Measurements from ENCODE around the gene CCDC169. TPM values are rescaled to one million over a fixed set of nuclear protein-coding genes. Genes with fewer than 3 reads are reported as not detected.
"Not testable (repeated sequence)": the region's sequence is repeated elsewhere in the genome, so short reads cannot be mapped to it uniquely, and the experiment has no call there.

Gene CCDC169
- total RNA-seq, 6 donors from 2014 or later = 0.20 to 0.74 (median 0.26) TPM; not detected in 3

DNA sequence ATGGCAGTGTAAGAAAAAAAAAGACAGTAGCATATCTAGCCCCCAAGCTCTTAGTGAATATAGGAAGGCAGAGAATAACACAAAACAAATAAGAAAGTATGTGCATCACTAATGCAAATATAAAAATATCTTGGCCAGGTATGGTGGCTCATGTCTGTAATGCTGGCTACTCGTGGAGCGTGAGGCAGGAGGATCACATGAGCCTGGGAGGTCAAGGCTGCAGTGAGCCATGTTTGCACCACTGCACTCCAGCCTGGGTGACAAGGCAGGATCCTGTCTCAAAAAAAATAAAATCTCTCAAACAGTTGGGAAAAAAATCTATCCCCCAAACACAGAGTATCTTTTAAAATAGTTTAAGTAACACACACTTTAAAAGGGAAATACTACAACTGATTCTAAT, 31.2 kb upstream of the CCDC169 start:
- Histone ChIP-seq H3K36me3 (peaks cover 7 to 76% (median 26%) of the 10 kb centered on the region in 4 donors), H3K27me3 (no peaks in the 10 kb centered on the region), H3K9me3 (no peaks in the 10 kb centered on the region), H3K27ac (no peak overlapping the region), H3K4me3 (no peak overlapping the region), H3K4me1 (peaks cover 0 to 16% (median 6%) of the 10 kb centered on the region in 4 donors)
- 88 to 96% methylated on average over 2 of the region's 2 CpGs for WGBS, 2 donors
- DNase-seq (no peak), ATAC-seq (ENCODE audit: low FRiP score in 2 of 2) (no peak)
- TF ChIP-seq EP300 (IDR thresholded peaks at IDR 0.05) (no peak), POLR2AphosphoS5 (IDR thresholded peaks at IDR 0.05) (no peak), POLR2A (IDR thresholded peaks at IDR 0.05) (no peak)
- TF ChIP-seq, protein P1, sequence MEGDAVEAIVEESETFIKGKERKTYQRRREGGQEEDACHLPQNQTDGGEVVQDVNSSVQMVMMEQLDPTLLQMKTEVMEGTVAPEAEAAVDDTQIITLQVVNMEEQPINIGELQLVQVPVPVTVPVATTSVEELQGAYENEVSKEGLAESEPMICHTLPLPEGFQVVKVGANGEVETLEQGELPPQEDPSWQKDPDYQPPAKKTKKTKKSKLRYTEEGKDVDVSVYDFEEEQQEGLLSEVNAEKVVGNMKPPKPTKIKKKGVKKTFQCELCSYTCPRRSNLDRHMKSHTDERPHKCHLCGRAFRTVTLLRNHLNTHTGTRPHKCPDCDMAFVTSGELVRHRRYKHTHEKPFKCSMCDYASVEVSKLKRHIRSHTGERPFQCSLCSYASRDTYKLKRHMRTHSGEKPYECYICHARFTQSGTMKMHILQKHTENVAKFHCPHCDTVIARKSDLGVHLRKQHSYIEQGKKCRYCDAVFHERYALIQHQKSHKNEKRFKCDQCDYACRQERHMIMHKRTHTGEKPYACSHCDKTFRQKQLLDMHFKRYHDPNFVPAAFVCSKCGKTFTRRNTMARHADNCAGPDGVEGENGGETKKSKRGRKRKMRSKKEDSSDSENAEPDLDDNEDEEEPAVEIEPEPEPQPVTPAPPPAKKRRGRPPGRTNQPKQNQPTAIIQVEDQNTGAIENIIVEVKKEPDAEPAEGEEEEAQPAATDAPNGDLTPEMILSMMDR (IDR thresholded peaks at IDR 0.05) = no peak

DNA sequence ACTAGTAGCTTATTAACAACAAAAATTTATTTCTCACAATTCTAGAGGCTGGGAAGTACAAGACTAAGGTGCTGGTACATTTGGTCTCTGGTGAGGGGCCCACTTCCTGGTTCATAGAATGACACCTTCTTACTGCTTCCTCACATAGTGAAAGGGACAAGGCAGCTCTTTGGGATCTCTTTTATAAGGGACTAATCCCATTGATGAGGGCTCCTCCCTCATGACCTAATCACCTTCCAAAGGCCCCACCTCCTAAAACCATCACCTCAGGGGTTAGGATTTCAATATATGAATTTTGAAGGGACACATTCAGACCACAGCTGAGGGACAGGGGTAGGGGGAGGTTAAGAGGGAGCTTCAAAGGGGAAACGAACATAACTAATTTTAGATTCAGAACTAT, 28.3 kb upstream of the CCDC169 start:
- Histone ChIP-seq H3K27me3 (no peaks in the 10 kb centered on the region), H3K4me3 (no peak overlapping the region), H3K9me3 (no peaks in the 10 kb centered on the region), H3K4me1 (no peaks in the 10 kb centered on the region), H3K27ac (no peak overlapping the region), H3K36me3 (peaks cover 7 to 91% (median 39%) of the 10 kb centered on the region in 4 donors)
- DNase-seq = no peak
- no peak for TF ChIP-seq EP300 (IDR thresholded peaks at IDR 0.05)
- TF ChIP-seq POLR2AphosphoS5 (IDR thresholded peaks at IDR 0.05) = no peak
- TF ChIP-seq, protein P1 (IDR thresholded peaks at IDR 0.05) = no peak
- no peak for TF ChIP-seq POLR2A (IDR thresholded peaks at IDR 0.05)
- WGBS, 2 donors = 81 to 93% methylated on average over 1 of the region's 1 CpG
- ATAC-seq (ENCODE audit: low FRiP score in 2 of 2) = no peak

DNA sequence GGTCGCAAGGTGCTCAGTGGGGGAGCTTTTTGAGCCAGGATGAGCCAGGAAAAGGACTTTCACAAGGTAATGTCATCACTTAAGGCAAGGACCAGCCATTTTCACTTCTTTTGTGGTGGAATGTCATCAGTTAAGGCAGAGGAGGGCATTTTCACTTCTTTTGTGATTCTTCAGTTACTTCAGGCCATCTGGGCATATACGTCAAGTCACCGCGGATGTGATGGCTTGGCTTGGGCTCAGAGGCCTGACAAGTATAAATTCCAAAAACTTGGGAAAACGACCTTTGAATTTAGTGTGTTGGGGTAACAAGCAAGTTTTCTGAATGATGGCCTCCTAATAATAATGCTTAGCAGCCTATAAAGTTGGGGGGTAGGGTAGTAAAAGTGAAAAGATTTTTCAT, 27.3 kb upstream of the CCDC169 start:
- ATAC-seq (ENCODE audit: low FRiP score in 2 of 2); H3K27ac ChIP-seq; H3K4me3 ChIP-seq; H3K4me1 ChIP-seq; DNase-seq; H3K9me3 ChIP-seq; H3K27me3 ChIP-seq: not testable (repeated sequence)
- WGBS, 2 donors = 88 to 94% methylated on average over 5 of the region's 5 CpGs
- peaks cover 7 to 80% (median 39%) of the 10 kb centered on the region in 4 donors for H3K36me3 ChIP-seq

DNA sequence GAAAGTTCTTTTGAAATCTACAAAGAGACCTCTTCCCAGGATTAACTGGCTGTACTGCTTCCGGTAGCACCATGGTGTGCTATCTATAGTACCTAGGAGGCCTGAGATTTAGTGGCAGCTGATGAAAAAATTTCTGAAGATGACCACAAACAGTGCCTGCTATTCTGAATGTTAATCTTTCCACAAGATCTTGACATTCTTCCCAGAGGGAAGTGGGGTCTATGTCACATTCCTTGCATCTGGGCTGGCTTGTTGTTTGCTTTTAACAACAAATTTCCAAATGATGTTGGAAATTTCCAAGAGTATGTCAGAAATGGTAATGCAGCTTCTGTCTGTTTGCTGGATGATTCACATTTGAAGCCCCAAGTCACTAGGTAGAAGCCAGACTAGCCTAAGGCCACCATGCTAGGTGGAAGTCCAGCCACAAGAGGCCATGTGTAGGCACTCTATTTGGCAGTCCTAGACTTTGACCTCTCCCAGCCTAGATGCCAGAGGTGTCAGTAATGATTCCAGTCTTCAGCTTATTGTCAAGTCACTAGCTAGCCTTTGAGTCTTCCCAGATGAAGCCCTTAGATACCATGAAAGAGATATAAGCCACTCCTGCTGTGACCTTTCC, 26.4 kb upstream of the CCDC169 start:
- H3K27me3 ChIP-seq = no peaks in the 10 kb centered on the region
- WGBS, 2 donors = 94% methylated on average over 1 of the region's 1 CpG
- no peaks in the 10 kb centered on the region for H3K4me1 ChIP-seq
- H3K36me3 ChIP-seq = peaks cover 7 to 72% (median 38%) of the 10 kb centered on the region in 4 donors
- DNase-seq = no peak
- no peak overlapping the region for H3K4me3 ChIP-seq
- TF ChIP-seq, protein P1 (IDR thresholded peaks at IDR 0.05) = no peak
- TF ChIP-seq POLR2AphosphoS5 (IDR thresholded peaks at IDR 0.05) = no peak
- no peak for TF ChIP-seq EP300 (IDR thresholded peaks at IDR 0.05)
- TF ChIP-seq POLR2A (IDR thresholded peaks at IDR 0.05) = no peak
- no peak overlapping the region for H3K27ac ChIP-seq
- no peak for ATAC-seq (ENCODE audit: low FRiP score in 2 of 2)
- H3K9me3 ChIP-seq = no peaks in the 10 kb centered on the region

DNA sequence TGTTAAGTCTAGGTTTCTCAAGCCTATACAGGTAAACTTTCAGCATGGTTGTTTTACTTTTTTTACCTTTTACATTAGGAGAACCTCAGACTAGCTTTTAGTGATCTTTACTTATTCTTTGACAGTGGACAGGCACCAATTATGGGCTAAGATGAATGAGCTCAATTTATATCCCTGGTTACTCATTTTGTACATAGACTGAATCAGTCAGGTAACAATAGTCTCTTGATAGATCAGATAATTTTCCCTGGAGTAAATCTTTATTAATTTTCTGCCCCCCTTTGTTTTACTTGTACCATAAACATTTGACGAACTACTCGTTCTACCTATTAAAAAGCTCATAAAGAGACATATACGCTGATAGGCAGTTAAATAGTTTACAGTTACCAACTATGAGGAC, 25.8 kb upstream of the CCDC169 start:
- WGBS, 2 donors = 94 to 96% methylated on average over 3 of the region's 3 CpGs
- no peak for DNase-seq
- H3K27me3 ChIP-seq = no peaks in the 10 kb centered on the region
- no peak overlapping the region for H3K4me3 ChIP-seq
- TF ChIP-seq POLR2AphosphoS5 (IDR thresholded peaks at IDR 0.05) (no peak), POLR2A (IDR thresholded peaks at IDR 0.05) (no peak), EP300 (IDR thresholded peaks at IDR 0.05) (no peak)
- TF ChIP-seq, protein P1 (IDR thresholded peaks at IDR 0.05) = no peak
- peaks cover 7 to 66% (median 33%) of the 10 kb centered on the region in 4 donors for H3K36me3 ChIP-seq
- no peak overlapping the region for H3K27ac ChIP-seq
- no peaks in the 10 kb centered on the region for H3K9me3 ChIP-seq
- ATAC-seq (ENCODE audit: low FRiP score in 2 of 2) = no peak
- no peaks in the 10 kb centered on the region for H3K4me1 ChIP-seq

DNA sequence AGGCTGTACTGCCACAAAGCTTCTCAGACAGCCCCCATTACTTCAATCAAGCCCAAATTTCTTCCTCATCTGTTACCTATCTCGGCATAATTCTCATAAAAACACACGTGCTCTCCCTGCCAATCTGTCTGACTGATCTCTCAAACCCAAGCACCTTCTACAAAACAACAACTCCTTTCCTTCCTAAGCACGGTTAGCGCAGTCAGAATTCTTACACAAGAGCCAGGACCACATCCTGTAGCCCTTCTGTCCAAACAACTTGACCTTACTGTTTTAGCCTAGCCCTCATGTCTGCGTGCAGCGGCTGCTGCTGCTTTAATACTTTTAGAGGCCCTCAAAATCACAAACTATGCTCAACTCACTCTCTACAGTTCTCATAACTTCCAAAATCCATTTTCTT, 22.2 kb upstream of the CCDC169 start:
- not testable (repeated sequence) for H3K9me3 ChIP-seq; H3K4me3 ChIP-seq; H3K4me1 ChIP-seq; DNase-seq; H3K27me3 ChIP-seq; H3K27ac ChIP-seq; ATAC-seq (ENCODE audit: low FRiP score in 2 of 2)
- 55 to 61% methylated on average over 6 of the region's 6 CpGs for WGBS, 2 donors
- peaks cover 7 to 41% (median 19%) of the 10 kb centered on the region in 4 donors for H3K36me3 ChIP-seq
